GM20431 (cell line): ENCODE data around the gene CXCL14.

Source experiments
- in situ Hi-C: fragments of 300-500 bp; cut with MseI, MboI; formaldehyde crosslinking; loops from one replicate; pipeline ENCODE4 v1.15.0; 2020; ENCODE audit warnings: low sequenced_read_pairs; ENCODE audit not compliant: unreplicated experiment

Gene CXCL14

DNA sequence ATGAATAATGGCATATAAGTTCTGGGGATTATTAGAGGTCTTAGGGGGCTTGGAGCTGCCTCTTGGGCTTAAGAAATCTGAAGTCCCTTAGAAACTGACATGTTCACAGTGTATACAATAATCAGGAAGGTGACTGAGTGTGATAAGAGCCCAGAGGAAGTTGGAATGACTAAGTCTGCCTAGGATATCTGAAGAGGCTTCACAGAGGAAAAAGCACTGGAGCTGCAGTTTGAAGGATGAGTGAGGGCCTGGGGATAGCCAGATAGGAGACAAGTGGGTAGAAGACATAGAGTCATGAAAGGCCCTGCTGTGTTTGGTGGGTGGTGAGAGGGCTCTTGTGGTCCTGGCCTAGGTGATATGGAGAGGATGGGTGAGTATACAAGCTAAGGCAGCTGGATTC, 51.9 kb downstream of the CXCL14 start:
- in situ Hi-C loops = no loop called here

DNA sequence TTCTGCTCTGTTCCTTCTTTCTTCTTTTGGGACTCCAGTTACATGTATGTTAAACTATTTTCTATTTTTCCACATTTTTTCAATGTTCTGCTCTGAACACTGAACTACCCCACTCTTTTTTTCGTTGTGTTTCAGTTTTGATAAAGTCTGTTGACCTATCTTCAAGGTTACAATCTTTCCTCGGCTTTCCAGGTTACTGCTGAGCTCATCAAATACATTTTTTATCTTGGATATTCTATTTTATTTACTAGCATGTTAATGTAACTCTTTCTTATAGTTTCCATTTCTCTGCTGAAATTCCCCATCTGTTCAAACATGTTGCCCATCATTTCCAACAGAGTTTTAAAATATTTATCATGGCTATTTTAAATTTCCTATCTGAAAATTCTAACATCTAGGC, 56.8 kb downstream of the CXCL14 start:
- in situ Hi-C loops = no loop called here
